Dermis microvascular lymphatic vessel endothelial cell (primary cell): ENCODE measurements around the gene CLP1. TPM values are rescaled to one million over a fixed set of nuclear protein-coding genes. Genes with fewer than 3 reads are reported as not detected.

ENCODE experiments used
- total RNA-seq: library from RNA; depleted of rRNA; stranded (reverse); fragments of >200 nt; gene quantifications from 2 replicates; pipeline ENCODE4 v1.2.1, GENCODE V29; 2014

Gene CLP1
- total RNA-seq, 1 donor from 2014 or later = 17.5 TPM

Other genes starting within 250 kb of the CLP1 start
- 24.4 and 35.3 TPM in 2 replicates for gene SLC43A3, start 230.6 kb upstream of the CLP1 start, total RNA-seq
- gene RTN4RL2, start 197.2 kb upstream of the CLP1 start, total RNA-seq = 0.13 TPM in 1 of 2 replicates, not detected in the other
- 11.0 and 19.0 TPM in 2 replicates for gene SLC43A1, start 142.1 kb upstream of the CLP1 start, total RNA-seq
- gene TIMM10, start 127.0 kb upstream of the CLP1 start, total RNA-seq = 34.5 and 64.1 TPM in 2 replicates
- gene SMTNL1, start 120.2 kb upstream of the CLP1 start, total RNA-seq = not detected in 2 replicates
- 28.4 and 51.7 TPM in 2 replicates for gene UBE2L6, start 90.1 kb upstream of the CLP1 start, total RNA-seq
- 0.51 TPM in 1 of 2 replicates, not detected in the other for gene SERPING1, start 60.1 kb upstream of the CLP1 start, total RNA-seq
- 0.13 TPM in 2 replicates for gene YPEL4, start 7.8 kb upstream of the CLP1 start, total RNA-seq
- gene ZDHHC5, start 10.4 kb downstream of the CLP1 start, total RNA-seq = 29.7 and 42.1 TPM in 2 replicates
- 8.2 and 11.5 TPM in 2 replicates for gene MED19, start 54.5 kb downstream of the CLP1 start, total RNA-seq
- gene TMX2, start 54.8 kb downstream of the CLP1 start, total RNA-seq = 42.1 and 55.6 TPM in 2 replicates
- gene SELENOH, start 83.7 kb downstream of the CLP1 start, total RNA-seq = 72.8 and 83.8 TPM in 2 replicates
- gene BTBD18, start 94.1 kb downstream of the CLP1 start, total RNA-seq = not detected in 2 replicates
- 206 and 251 TPM in 2 replicates for gene CTNND1, start 104.0 kb downstream of the CLP1 start, total RNA-seq